Endothelial cell of umbilical vein (primary cell): ENCODE measurements around the gene RASGRF1. TPM values are rescaled to one million over a fixed set of nuclear protein-coding genes. Genes with fewer than 3 reads are reported as not detected.

Experiments
- BruUV-seq: library from RNA; stranded (reverse); fragments of 400-500 nt; replicated peaks from 2 replicates; lab custom pipeline; 2021; lab: Mats Ljungman, UMichigan
- CTCF ChIA-PET: fragments of 300-600, 350-600 bp; sonication (Branson Sonifier 250); formaldehyde crosslinking; loops from one replicate; lab custom pipeline; 2021; ENCODE audit warnings: antibody characterized with exemption, inconsistent platforms; lab: Charles Lee
- POLR2A ChIA-PET: fragments of 300-600, 350-600 bp; sonication (Branson Sonifier 250); formaldehyde crosslinking; loops from one replicate; lab custom pipeline; 2021; ENCODE audit warnings: antibody characterized with exemption, inconsistent platforms; lab: Charles Lee
- DNase-seq: peaks from one replicate; pipeline ENCODE4 v3.0.0-alpha.2; 2011; ENCODE audit warnings: low read depth, low spot score
- FAIRE-seq: peaks from 2 replicates; lab custom pipeline; 2011; peaks lifted over from hg19 to GRCh38; lab: Jason Lieb, UNC
- H2AFZ ChIP-seq: 2 replicates; pipeline ENCODE4 v1.6.0; 2012; ENCODE audit warnings: low read depth, low read length, control low read depth, inconsistent platforms
- H3K27ac ChIP-seq: 2 replicates; pipeline ENCODE4 v1.5.1; 2011; ENCODE audit warnings: low read depth, mild to moderate bottlenecking, control low read depth, low read length, moderate library complexity; ENCODE audit not compliant: insufficient read depth
- H3K27me3 ChIP-seq, 2 experiments: 2 replicates each; pipeline versions ENCODE4 v1.6.0 to v1.6.1; 2011; ENCODE audit warnings: low read length in 2 of 2, mixed read lengths in 1 of 2; ENCODE audit not compliant: control insufficient read depth in 2 of 2, insufficient read depth in 2 of 2
- H3K36me3 ChIP-seq, 2 experiments: 2 replicates in 1 of 2; 3 replicates in 1 of 2; pipeline ENCODE4 v1.5.1; 2011; ENCODE audit warnings: low read length in 2 of 2, mild to moderate bottlenecking in 1 of 2, moderate library complexity in 1 of 2; ENCODE audit not compliant: control insufficient read depth in 2 of 2, insufficient read depth in 2 of 2; ENCODE audit errors: extremely low read depth in 1 of 2
- H3K4me1 ChIP-seq: 3 replicates; pipeline ENCODE4 v1.5.1; 2011; ENCODE audit warnings: mild to moderate bottlenecking, low read length; ENCODE audit not compliant: control insufficient read depth, insufficient read depth; ENCODE audit errors: extremely low read depth
- H3K4me2 ChIP-seq: 2 replicates; pipeline ENCODE4 v1.6.1; 2011; ENCODE audit warnings: low read length, control low read depth, mixed read lengths; ENCODE audit not compliant: insufficient read depth
- H3K4me3 ChIP-seq, 3 experiments: fragments of 200-600 bp in 1 of 3; sonication (generic), shearing (Covaris generic) in 1 of 3; replicated peaks in 1 of 3; 2 replicates each; pipeline ENCODE4 v1.5.1; 2011 to 2016; ENCODE audit warnings: control low read depth in 3 of 3, low read length in 3 of 3, mild to moderate bottlenecking in 2 of 3, inconsistent platforms in 1 of 3, low read depth in 1 of 3, moderate library complexity in 1 of 3; ENCODE audit not compliant: insufficient read depth in 1 of 3
- H3K79me2 ChIP-seq: 2 replicates; pipeline ENCODE4 v1.6.0; 2012; ENCODE audit warnings: low read length, inconsistent platforms; ENCODE audit not compliant: control insufficient read depth, insufficient read depth
- H3K9ac ChIP-seq: replicated peaks from 2 replicates; pipeline ENCODE3; 2011; ENCODE audit warnings: low read length, control low read depth; ENCODE audit not compliant: insufficient read depth; ENCODE audit errors: extremely low read depth
- H3K9me1 ChIP-seq: replicated peaks from 3 replicates; pipeline ENCODE4 v1.6.0; 2011; ENCODE audit warnings: mild to moderate bottlenecking, low read length; ENCODE audit not compliant: control insufficient read depth, insufficient read depth; ENCODE audit errors: extremely low read depth
- H3K9me3 ChIP-seq: replicated peaks from 2 replicates; pipeline ENCODE4 v1.5.1; 2012; ENCODE audit warnings: low read length, inconsistent platforms; ENCODE audit not compliant: control insufficient read depth, insufficient read depth
- H4K20me1 ChIP-seq: replicated peaks from 2 replicates; pipeline ENCODE3; 2011; ENCODE audit warnings: mild to moderate bottlenecking, low read length; ENCODE audit not compliant: control insufficient read depth, insufficient read depth; ENCODE audit errors: extremely low read depth
- CTCF ChIP-seq, 2 donors: IDR thresholded peaks; 1 replicate in 1 of 2; 2 replicates in 1 of 2; pipeline ENCODE4 v1.5.1; 2011; ENCODE audit warnings: low read length in 2 of 2, mild to moderate bottlenecking in 2 of 2, moderate library complexity in 2 of 2, control low read depth in 1 of 2, inconsistent platforms in 1 of 2, low read depth in 1 of 2; ENCODE audit not compliant: insufficient read depth in 1 of 2; ENCODE audit errors: extremely low read depth in 1 of 2
- EZH2 ChIP-seq: IDR thresholded peaks from 2 replicates; pipeline ENCODE4 v1.6.1; 2012; ENCODE audit warnings: borderline replicate concordance, low read depth, mild to moderate bottlenecking, moderate library complexity, low read length, inconsistent platforms; ENCODE audit not compliant: severe bottlenecking
- FOS ChIP-seq: IDR thresholded peaks from 2 replicates; pipeline ENCODE4 v1.6.1; 2011; ENCODE audit warnings: mild to moderate bottlenecking, low read length, moderate library complexity, borderline replicate concordance; ENCODE audit not compliant: insufficient read depth
- GATA2 ChIP-seq: IDR thresholded peaks from 2 replicates; pipeline ENCODE4 v1.7.0; 2011; ENCODE audit warnings: low read depth, mild to moderate bottlenecking, moderate library complexity, mixed read lengths, low read length; ENCODE audit not compliant: insufficient read length, insufficient read depth
- JUN ChIP-seq: IDR thresholded peaks from 2 replicates; pipeline ENCODE4 v1.6.1; 2011; ENCODE audit warnings: borderline replicate concordance, low read depth; ENCODE audit not compliant: insufficient read length, insufficient read depth
- MYC ChIP-seq: IDR thresholded peaks from one replicate; pipeline ENCODE4 v1.6.1; 2011; ENCODE audit warnings: mild to moderate bottlenecking, low read depth, low read length
- POLR2A ChIP-seq: IDR thresholded peaks from 2 replicates; pipeline ENCODE4 v1.6.1; 2012; ENCODE audit warnings: low read depth, mild to moderate bottlenecking, control low read depth, low read length
- POLR2AphosphoS5 ChIP-seq: IDR thresholded peaks from 2 replicates; pipeline ENCODE4 v1.6.1; 2012; ENCODE audit warnings: low read depth, mild to moderate bottlenecking, control low read depth, low read length, moderate library complexity; ENCODE audit not compliant: insufficient read depth
- dilution Hi-C: fragments of 300-500 bp; cut with MboI; formaldehyde crosslinking; loops from one replicate; pipeline ENCODE4 v1.15.0; 2019; ENCODE audit warnings: low sequenced_read_pairs; ENCODE audit not compliant: extremely low pct_ligation_motif_present
- intact Hi-C: fragments of 100-400 bp; cut with micrococcal nuclease; formaldehyde crosslinking; loops from one replicate; pipeline ENCODE4 v1.10.0; 2022
- polyA plus RNA-seq, 4 experiments: library from polyadenylated mRNA; depleted of rRNA in 3 of 4; stranded (reverse) in 3 of 4; unstranded in 1 of 4; fragments of >200 nt; gene quantifications; 2 replicates each; pipeline versions ENCODE4 v1.2.1 to v1.2.3, GENCODE V29; 2011 to 2012; ENCODE audit warnings: missing spikeins in 1 of 4
- total RNA-seq: library from RNA; stranded (reverse); gene quantifications from 2 replicates; pipeline ENCODE4 v1.2.3, GENCODE V29; 2021
- TF ChIP-seq, protein P1 (sequence below): IDR thresholded peaks from 2 replicates; pipeline ENCODE4 v1.6.1; 2011; ENCODE audit not compliant: insufficient read depth, insufficient read length

Gene RASGRF1
- total and polyA plus RNA-seq, 2 donors (not counting 3 experiments of a cell fraction or from before 2014, with no cell fraction given) = 0.04 TPM; not detected in 1

GRCh38 chr15:78925956-78926743, 164.4 kb downstream of the RASGRF1 start:
- DNase-seq = no peak
- no peak overlapping the region for H3K4me2 ChIP-seq
- no peak overlapping the region for H3K27ac ChIP-seq
- intact Hi-C loops (no loop called here), dilution Hi-C loops (no loop called here)
- H4K20me1 ChIP-seq = no peaks in the 10 kb centered on the region
- POLR2A ChIA-PET = no interaction called here
- no TSS peak for BruUV-seq
- no peak overlapping the region for H2AFZ ChIP-seq
- CTCF ChIA-PET = interaction anchor here (1.9 to 2.2 kb wide), 3 partner anchors 12 to 81 kb away, joined by 6 to 8 read pairs (median 7); no protein-coding TSS in a partner anchor
- H3K4me3 ChIP-seq = no peak overlapping the region
- H3K36me3 ChIP-seq = peaks cover 8 to 19% of the 10 kb centered on the region in 2 experiments
- FAIRE-seq = no peak
- no peaks in the 10 kb centered on the region for H3K79me2 ChIP-seq
- H3K4me1 ChIP-seq = no peaks in the 10 kb centered on the region
- TF ChIP-seq CTCF (IDR thresholded peaks at IDR 0.05; ENCODE audit: extremely low read depth in 1 of 2, insufficient read depth in 1 of 2, low read depth in 1 of 2, low read length in 2 of 2) = no peak
- no peak for TF ChIP-seq MYC
- TF ChIP-seq EZH2 = no peak
- TF ChIP-seq FOS = no peak
- TF ChIP-seq POLR2A = no peak
- TF ChIP-seq, protein P1, sequence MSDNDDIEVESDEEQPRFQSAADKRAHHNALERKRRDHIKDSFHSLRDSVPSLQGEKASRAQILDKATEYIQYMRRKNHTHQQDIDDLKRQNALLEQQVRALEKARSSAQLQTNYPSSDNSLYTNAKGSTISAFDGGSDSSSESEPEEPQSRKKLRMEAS = no peak
- TF ChIP-seq GATA2 = no peak
- no peak for TF ChIP-seq POLR2AphosphoS5
- no peak for TF ChIP-seq JUN
- no peaks in the 10 kb centered on the region for H3K27me3 ChIP-seq
- H3K9me3 ChIP-seq = no peaks in the 10 kb centered on the region
- no peaks in the 10 kb centered on the region for H3K9me1 ChIP-seq
- no peak overlapping the region for H3K9ac ChIP-seq
